ENCODE measurements around the gene NCR3LG1. TPM values are rescaled to one million over a fixed set of nuclear protein-coding genes. Genes with fewer than 3 reads are reported as not detected.

NCR3LG1 gene
- total and polyA plus RNA-seq, 4 donors = 0.18 to 0.75 (median 0.38) TPM

GRCh38 chr11:17411418-17411817 lies 59.8 kb downstream of the NCR3LG1 start:
- Histone ChIP-seq H3K4me1 (ENCODE audit: control insufficient read depth in 4 of 4, insufficient read depth in 4 of 4, low read length in 3 of 4) (peaks cover under 1 to 3% (median 1%) of the 10 kb centered on the region in 4 donors), H3K27ac (ENCODE audit: low read depth in 1 of 2, low read length in 2 of 2) (no peak overlapping the region), H3K9ac (ENCODE audit: low read depth in 1 of 2, low read length in 2 of 2) (no peak overlapping the region), H3K36me3 (ENCODE audit: control insufficient read depth in 4 of 4, insufficient read depth in 3 of 4, low read depth in 1 of 4, low read length in 3 of 4) (no peaks in the 10 kb centered on the region), H3K4me3 (ENCODE audit: low read depth in 1 of 3, low read length in 3 of 3) (no peak overlapping the region), H3K9me3 (ENCODE audit: control insufficient read depth in 4 of 4, low read length in 3 of 4) (no peaks in the 10 kb centered on the region), H3K27me3 (ENCODE audit: control insufficient read depth in 4 of 4, insufficient read depth in 4 of 4, low read length in 3 of 4) (no peaks in the 10 kb centered on the region)
- 84% methylated on average over 6 of the region's 6 CpGs for WGBS
- TF ChIP-seq EGR1 (IDR thresholded peaks at IDR 0.05; ENCODE audit: low read depth in 2 of 2) (no peak), RXRA (IDR thresholded peaks at IDR 0.05) (no peak), JUND (IDR thresholded peaks at IDR 0.05) (no peak), FOXA2 (IDR thresholded peaks at IDR 0.05) (no peak), FOXA1 (IDR thresholded peaks at IDR 0.05) (no peak), RAD21 (IDR thresholded peaks at IDR 0.05) (no peak), ATF3 (IDR thresholded peaks at IDR 0.05) (no peak), REST (IDR thresholded peaks at IDR 0.05) (no peak), GABPA (IDR thresholded peaks at IDR 0.05 in 1 of 2, conservative IDR thresholded peaks at IDR 0.05 in 1 of 2) (no peak), HNF4G (IDR thresholded peaks at IDR 0.05) (no peak), TAF1 (conservative IDR thresholded peaks at IDR 0.05) (no peak), ZBTB33 (IDR thresholded peaks at IDR 0.05) (no peak), SP1 (IDR thresholded peaks at IDR 0.05) (no peak), YY1 (IDR thresholded peaks at IDR 0.05) (no peak), HNF4A (conservative IDR thresholded peaks at IDR 0.05) (no peak), MAX (IDR thresholded peaks at IDR 0.05) (no peak), CTCF (IDR thresholded peaks at IDR 0.05; ENCODE audit: low read depth, low read length, missing input control) (no peak)
- no peak for DNase-seq (ENCODE audit: low spot score)
